SK-N-SH treated with all-trans-retinoic acid at 6 μM for 48 hours (cell line): ENCODE data around the gene C17orf114.

Source experiments
- ATAC-seq: fragments of 200-7000 bp; cut with Tn5 transposase; 3 replicates; pipeline ENCODE4 v1.9.1; 2020; ENCODE audit warnings: mild to moderate bottlenecking, moderate library complexity
- ARNTL ChIP-seq: fragments of 450-650 bp; formaldehyde crosslinking; IDR thresholded peaks from 2 replicates; pipeline ENCODE4 v1.5.0; 2020; ENCODE audit warnings: low read depth, mild to moderate bottlenecking, moderate library complexity, borderline replicate concordance
- BACH2 ChIP-seq: fragments of 250-450 bp; sonication (Bioruptor Pico); IDR thresholded peaks from 2 replicates; pipeline ENCODE4 v1.9.0; 2021; ENCODE audit warnings: mild to moderate bottlenecking, borderline replicate concordance
- CSDC2 ChIP-seq: fragments of 250-450 bp; sonication (Bioruptor Pico); IDR thresholded peaks from 2 replicates; pipeline ENCODE4 v1.5.0; 2020; ENCODE audit warnings: mild to moderate bottlenecking, moderate library complexity
- ESRRG ChIP-seq: fragments of 250-450 bp; sonication (Bioruptor Pico); IDR thresholded peaks from 2 replicates; pipeline ENCODE4 v1.6.1; 2021; ENCODE audit warnings: mild to moderate bottlenecking
- GLIS3 ChIP-seq: fragments of 250-450 bp; sonication (Bioruptor Pico); IDR thresholded peaks from 2 replicates; pipeline ENCODE4 v1.5.0; 2020; ENCODE audit warnings: mild to moderate bottlenecking, moderate library complexity
- ISL1 ChIP-seq: fragments of 250-450 bp; sonication (Bioruptor Pico); IDR thresholded peaks from 2 replicates; pipeline ENCODE4 v2.1.2; 2022; ENCODE audit warnings: mild to moderate bottlenecking, moderate library complexity
- OSR1 ChIP-seq: fragments of 250-450 bp; sonication (Bioruptor Pico); IDR thresholded peaks from 2 replicates; pipeline ENCODE4 v1.8.0; 2022; ENCODE audit warnings: moderate library complexity, mild to moderate bottlenecking, inconsistent platforms
- RARB ChIP-seq: fragments of 250-450 bp; sonication (Bioruptor Pico); IDR thresholded peaks from 2 replicates; pipeline ENCODE4 v1.8.0; 2021; ENCODE audit warnings: mild to moderate bottlenecking, moderate library complexity
- SNAI2 ChIP-seq: fragments of 250-450 bp; sonication (Bioruptor Pico); IDR thresholded peaks from 2 replicates; pipeline ENCODE4 v1.5.0; 2020; ENCODE audit warnings: mild to moderate bottlenecking, moderate library complexity
- TCF4 ChIP-seq: fragments of 250-450 bp; sonication (Bioruptor Pico); IDR thresholded peaks from 2 replicates; pipeline ENCODE4 v1.8.0; 2021; ENCODE audit warnings: mild to moderate bottlenecking, moderate library complexity, borderline replicate concordance
- TOX ChIP-seq: fragments of 250-450 bp; sonication (Bioruptor Pico); IDR thresholded peaks from 2 replicates; pipeline ENCODE4 v1.8.0; 2021; ENCODE audit warnings: mild to moderate bottlenecking, moderate library complexity, borderline replicate concordance
- ZC3H10 ChIP-seq: fragments of 250-450 bp; sonication (Bioruptor Pico); IDR thresholded peaks from 2 replicates; pipeline ENCODE4 v1.5.1; 2021; ENCODE audit warnings: mild to moderate bottlenecking, moderate library complexity
- ZFP3 ChIP-seq: fragments of 250-450 bp; sonication (Bioruptor Pico); IDR thresholded peaks from 2 replicates; pipeline ENCODE4 v1.5.0; 2020; ENCODE audit warnings: mild to moderate bottlenecking, moderate library complexity
- ZFP30 ChIP-seq: fragments of 450-650 bp; formaldehyde crosslinking; IDR thresholded peaks from 2 replicates; pipeline ENCODE4 v1.5.0; 2022; ENCODE audit warnings: mild to moderate bottlenecking, moderate library complexity
- ZNF565 ChIP-seq: fragments of 450-650 bp; formaldehyde crosslinking; conservative IDR thresholded peaks from 2 replicates; pipeline ENCODE4 v1.5.0; 2020; ENCODE audit warnings: low read depth, mild to moderate bottlenecking, moderate library complexity
- ZNF70 ChIP-seq: fragments of 450-650 bp; formaldehyde crosslinking; IDR thresholded peaks from 2 replicates; pipeline ENCODE4 v1.5.0; 2020; ENCODE audit warnings: mild to moderate bottlenecking, moderate library complexity
- TF ChIP-seq, protein P1 (sequence below): fragments of 250-450 bp; sonication (Bioruptor Pico); IDR thresholded peaks from 2 replicates; pipeline ENCODE4 v1.5.1; 2021; ENCODE audit warnings: mild to moderate bottlenecking, moderate library complexity
- TF ChIP-seq, protein P2 (sequence below): fragments of 250-450 bp; sonication (Bioruptor Pico); IDR thresholded peaks from 2 replicates; pipeline ENCODE4 v1.8.0; 2020; ENCODE audit warnings: mild to moderate bottlenecking, moderate library complexity, borderline replicate concordance
- TF ChIP-seq, protein P3 (sequence below): fragments of 250-450 bp; sonication (Bioruptor Pico); IDR thresholded peaks from 2 replicates; pipeline ENCODE4 v1.5.0; 2020; ENCODE audit warnings: mild to moderate bottlenecking, moderate library complexity
- TF ChIP-seq, protein P4 (sequence below): fragments of 250-450 bp; sonication (Bioruptor Pico); IDR thresholded peaks from 2 replicates; pipeline ENCODE4 v1.5.1; 2020; ENCODE audit warnings: low read depth, mild to moderate bottlenecking, moderate library complexity
- TF ChIP-seq, protein P5 (sequence below): fragments of 250-450 bp; sonication (Bioruptor Pico); IDR thresholded peaks from 2 replicates; pipeline ENCODE4 v1.8.0; 2021; ENCODE audit warnings: low read depth, mild to moderate bottlenecking, moderate library complexity, borderline replicate concordance

C17orf114 gene

DNA sequence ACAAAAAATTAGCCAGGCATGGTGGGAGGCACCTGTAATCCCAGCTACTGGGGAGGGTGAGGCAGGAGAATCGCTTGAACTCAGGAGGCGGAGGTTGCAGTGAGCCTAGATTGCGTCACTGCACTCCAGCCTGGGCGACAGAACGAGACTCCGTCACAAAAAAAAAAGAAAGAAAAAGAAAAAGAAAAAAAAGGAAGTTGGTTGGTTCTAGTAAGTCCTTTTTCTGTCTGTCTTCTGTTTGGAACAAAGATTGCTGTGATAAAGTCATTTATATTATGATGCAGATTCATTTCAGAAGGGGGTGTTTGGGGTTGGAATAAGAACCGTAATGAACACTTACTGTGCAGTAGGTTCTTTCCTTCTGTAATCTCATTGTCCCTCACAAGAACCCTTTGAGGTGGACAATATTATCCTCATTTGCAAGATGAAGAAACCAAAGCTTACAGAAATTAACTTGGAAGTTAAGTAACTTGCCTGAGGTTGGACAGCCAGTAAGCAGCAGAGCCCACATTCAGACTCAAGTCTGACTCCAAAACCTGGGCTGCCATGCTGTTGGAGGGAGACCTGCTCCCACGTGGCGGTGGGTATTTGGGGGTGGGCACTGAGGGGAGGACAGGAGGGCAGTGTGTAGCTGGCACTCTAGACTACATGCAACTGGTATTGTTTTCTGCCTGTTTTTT is 41.3 kb upstream of the C17orf114 start (continued):
- TF ChIP-seq ZC3H10 (CRISPR knock-in tag) (no peak), RARB (CRISPR knock-in tag) (no peak), ARNTL (CRISPR knock-in tag) (no peak), ZFP30 (no peak), ZNF565 (no peak), BACH2 (CRISPR knock-in tag) (no peak)
- TF ChIP-seq, protein P1, sequence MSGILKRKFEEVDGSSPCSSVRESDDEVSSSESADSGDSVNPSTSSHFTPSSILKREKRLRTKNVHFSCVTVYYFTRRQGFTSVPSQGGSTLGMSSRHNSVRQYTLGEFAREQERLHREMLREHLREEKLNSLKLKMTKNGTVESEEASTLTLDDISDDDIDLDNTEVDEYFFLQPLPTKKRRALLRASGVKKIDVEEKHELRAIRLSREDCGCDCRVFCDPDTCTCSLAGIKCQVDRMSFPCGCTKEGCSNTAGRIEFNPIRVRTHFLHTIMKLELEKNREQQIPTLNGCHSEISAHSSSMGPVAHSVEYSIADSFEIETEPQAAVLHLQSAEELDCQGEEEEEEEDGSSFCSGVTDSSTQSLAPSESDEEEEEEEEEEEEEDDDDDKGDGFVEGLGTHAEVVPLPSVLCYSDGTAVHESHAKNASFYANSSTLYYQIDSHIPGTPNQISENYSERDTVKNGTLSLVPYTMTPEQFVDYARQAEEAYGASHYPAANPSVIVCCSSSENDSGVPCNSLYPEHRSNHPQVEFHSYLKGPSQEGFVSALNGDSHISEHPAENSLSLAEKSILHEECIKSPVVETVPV (CRISPR knock-in tag): no peak
- TF ChIP-seq, protein P2, sequence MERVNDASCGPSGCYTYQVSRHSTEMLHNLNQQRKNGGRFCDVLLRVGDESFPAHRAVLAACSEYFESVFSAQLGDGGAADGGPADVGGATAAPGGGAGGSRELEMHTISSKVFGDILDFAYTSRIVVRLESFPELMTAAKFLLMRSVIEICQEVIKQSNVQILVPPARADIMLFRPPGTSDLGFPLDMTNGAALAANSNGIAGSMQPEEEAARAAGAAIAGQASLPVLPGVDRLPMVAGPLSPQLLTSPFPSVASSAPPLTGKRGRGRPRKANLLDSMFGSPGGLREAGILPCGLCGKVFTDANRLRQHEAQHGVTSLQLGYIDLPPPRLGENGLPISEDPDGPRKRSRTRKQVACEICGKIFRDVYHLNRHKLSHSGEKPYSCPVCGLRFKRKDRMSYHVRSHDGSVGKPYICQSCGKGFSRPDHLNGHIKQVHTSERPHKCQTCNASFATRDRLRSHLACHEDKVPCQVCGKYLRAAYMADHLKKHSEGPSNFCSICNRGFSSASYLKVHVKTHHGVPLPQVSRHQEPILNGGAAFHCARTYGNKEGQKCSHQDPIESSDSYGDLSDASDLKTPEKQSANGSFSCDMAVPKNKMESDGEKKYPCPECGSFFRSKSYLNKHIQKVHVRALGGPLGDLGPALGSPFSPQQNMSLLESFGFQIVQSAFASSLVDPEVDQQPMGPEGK: no peak

DNA sequence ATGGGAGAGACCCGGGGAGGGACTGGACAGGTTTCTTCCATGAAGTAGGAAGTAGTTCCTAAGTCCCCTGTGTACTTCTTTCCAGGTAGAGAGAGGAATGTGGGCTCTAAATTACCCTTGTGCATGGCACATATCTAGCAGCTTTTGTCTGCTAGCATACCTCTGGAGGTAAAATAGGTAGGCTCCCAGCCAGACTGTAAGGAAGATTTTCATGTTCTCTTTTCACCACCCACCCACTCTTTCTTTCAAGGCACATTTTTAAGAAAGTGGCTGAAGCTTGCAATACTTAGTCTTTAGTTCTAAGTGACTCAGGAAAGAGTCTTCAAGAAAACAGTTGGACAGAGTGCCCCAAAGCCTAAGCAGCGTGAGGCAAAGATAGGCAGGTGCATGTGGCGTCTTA is 40.2 kb upstream of the C17orf114 start:
- TF ChIP-seq TCF4 (CRISPR knock-in tag): no peak
- TF ChIP-seq ZFP3 (CRISPR knock-in tag): no peak
- no peak for TF ChIP-seq ZNF70
- TF ChIP-seq SNAI2 (CRISPR knock-in tag): no peak
- no peak for TF ChIP-seq ISL1 (CRISPR knock-in tag)
- TF ChIP-seq, protein P1 (CRISPR knock-in tag): no peak
- TF ChIP-seq, protein P3, sequence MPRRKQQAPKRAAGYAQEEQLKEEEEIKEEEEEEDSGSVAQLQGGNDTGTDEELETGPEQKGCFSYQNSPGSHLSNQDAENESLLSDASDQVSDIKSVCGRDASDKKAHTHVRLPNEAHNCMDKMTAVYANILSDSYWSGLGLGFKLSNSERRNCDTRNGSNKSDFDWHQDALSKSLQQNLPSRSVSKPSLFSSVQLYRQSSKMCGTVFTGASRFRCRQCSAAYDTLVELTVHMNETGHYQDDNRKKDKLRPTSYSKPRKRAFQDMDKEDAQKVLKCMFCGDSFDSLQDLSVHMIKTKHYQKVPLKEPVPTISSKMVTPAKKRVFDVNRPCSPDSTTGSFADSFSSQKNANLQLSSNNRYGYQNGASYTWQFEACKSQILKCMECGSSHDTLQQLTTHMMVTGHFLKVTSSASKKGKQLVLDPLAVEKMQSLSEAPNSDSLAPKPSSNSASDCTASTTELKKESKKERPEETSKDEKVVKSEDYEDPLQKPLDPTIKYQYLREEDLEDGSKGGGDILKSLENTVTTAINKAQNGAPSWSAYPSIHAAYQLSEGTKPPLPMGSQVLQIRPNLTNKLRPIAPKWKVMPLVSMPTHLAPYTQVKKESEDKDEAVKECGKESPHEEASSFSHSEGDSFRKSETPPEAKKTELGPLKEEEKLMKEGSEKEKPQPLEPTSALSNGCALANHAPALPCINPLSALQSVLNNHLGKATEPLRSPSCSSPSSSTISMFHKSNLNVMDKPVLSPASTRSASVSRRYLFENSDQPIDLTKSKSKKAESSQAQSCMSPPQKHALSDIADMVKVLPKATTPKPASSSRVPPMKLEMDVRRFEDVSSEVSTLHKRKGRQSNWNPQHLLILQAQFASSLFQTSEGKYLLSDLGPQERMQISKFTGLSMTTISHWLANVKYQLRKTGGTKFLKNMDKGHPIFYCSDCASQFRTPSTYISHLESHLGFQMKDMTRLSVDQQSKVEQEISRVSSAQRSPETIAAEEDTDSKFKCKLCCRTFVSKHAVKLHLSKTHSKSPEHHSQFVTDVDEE (CRISPR knock-in tag): no peak
- TF ChIP-seq GLIS3: no peak
- TF ChIP-seq ESRRG: no peak
- no peak for TF ChIP-seq ARNTL (CRISPR knock-in tag)
- TF ChIP-seq TOX (CRISPR knock-in tag): no peak
- no peak for TF ChIP-seq ZFP30
- TF ChIP-seq ZNF565: no peak
- no peak for TF ChIP-seq OSR1 (CRISPR knock-in tag)
- TF ChIP-seq CSDC2: no peak
- ATAC-seq: no peak

DNA sequence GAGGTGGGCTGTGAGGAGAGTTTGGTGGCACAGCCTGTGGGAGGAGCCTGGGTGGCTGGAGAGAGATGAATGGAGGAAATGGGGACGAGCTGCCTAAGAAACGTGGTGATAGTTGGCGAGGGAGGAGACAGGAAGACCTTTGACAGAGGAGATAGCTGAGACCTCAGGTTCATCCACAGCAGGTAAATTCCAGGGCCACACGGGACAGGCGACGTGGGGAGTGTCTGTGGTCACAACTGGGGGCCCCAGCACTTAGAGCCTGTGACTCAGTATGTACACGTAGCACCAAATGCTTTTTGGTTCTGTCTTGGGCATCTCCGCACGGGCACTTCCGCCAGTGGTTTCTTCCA is 38.7 kb upstream of the C17orf114 start:
- no peak for ATAC-seq
- TF ChIP-seq, protein P2: no peak
- TF ChIP-seq RARB (CRISPR knock-in tag) (no peak), ZNF70 (no peak), ARNTL (CRISPR knock-in tag) (no peak), TCF4 (CRISPR knock-in tag) (no peak), CSDC2 (no peak), GLIS3 (no peak), TOX (CRISPR knock-in tag) (no peak), ZNF565 (no peak)
- TF ChIP-seq, protein P4, sequence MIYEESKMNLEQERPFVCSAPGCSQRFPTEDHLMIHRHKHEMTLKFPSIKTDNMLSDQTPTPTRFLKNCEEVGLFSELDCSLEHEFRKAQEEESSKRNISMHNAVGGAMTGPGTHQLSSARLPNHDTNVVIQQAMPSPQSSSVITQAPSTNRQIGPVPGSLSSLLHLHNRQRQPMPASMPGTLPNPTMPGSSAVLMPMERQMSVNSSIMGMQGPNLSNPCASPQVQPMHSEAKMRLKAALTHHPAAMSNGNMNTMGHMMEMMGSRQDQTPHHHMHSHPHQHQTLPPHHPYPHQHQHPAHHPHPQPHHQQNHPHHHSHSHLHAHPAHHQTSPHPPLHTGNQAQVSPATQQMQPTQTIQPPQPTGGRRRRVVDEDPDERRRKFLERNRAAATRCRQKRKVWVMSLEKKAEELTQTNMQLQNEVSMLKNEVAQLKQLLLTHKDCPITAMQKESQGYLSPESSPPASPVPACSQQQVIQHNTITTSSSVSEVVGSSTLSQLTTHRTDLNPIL (CRISPR knock-in tag): no peak
- TF ChIP-seq, protein P5, sequence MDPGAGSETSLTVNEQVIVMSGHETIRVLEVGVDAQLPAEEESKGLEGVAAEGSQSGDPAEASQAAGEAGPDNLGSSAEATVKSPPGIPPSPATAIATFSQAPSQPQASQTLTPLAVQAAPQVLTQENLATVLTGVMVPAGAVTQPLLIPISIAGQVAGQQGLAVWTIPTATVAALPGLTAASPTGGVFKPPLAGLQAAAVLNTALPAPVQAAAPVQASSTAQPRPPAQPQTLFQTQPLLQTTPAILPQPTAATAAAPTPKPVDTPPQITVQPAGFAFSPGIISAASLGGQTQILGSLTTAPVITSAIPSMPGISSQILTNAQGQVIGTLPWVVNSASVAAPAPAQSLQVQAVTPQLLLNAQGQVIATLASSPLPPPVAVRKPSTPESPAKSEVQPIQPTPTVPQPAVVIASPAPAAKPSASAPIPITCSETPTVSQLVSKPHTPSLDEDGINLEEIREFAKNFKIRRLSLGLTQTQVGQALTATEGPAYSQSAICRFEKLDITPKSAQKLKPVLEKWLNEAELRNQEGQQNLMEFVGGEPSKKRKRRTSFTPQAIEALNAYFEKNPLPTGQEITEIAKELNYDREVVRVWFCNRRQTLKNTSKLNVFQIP (CRISPR knock-in tag): no peak
- TF ChIP-seq, protein P1 (CRISPR knock-in tag): no peak
